Activated CD8-positive, alpha-beta T cell treated with anti-CD3 and anti-CD28 coated beads for 36 hours (primary cell): ENCODE results near the gene CAPN10. TPM values are rescaled to one million over a fixed set of nuclear protein-coding genes. Genes with fewer than 3 reads are reported as not detected.
A peak's percentile ranks its signal among the peaks of the same experiment; 100 is the strongest.

Experiments used
- ATAC-seq: fragments of 200-7000 bp; cut with Tn5 transposase; one replicate; pipeline ENCODE4 v1.10.0; 2021; ENCODE audit warnings: mild to moderate bottlenecking, moderate library complexity
- CTCF ChIA-PET: fragments of 350-600 bp; sonication (Branson Sonifier 250); formaldehyde crosslinking; loops from one replicate; lab custom pipeline; 2021; ENCODE audit warnings: antibody characterized with exemption; lab: Charles Lee
- POLR2A ChIA-PET: fragments of 350-600 bp; sonication (Branson Sonifier 250); formaldehyde crosslinking; loops from one replicate; lab custom pipeline; 2021; ENCODE audit warnings: antibody characterized with exemption; lab: Charles Lee
- DNase-seq: peaks from one replicate; pipeline ENCODE4 v3.0.0-alpha.2; 2020
- H3K27ac Mint-ChIP-seq: one replicate; pipeline ENCODE4 v1.8.0; 2021; ENCODE audit warnings: mild to moderate bottlenecking, mixed read lengths
- H3K27me3 Mint-ChIP-seq: one replicate; pipeline ENCODE4 v1.8.0; 2021; ENCODE audit warnings: mixed read lengths
- H3K36me3 Mint-ChIP-seq: one replicate; pipeline ENCODE4 v1.8.0; 2021; ENCODE audit warnings: low read depth, mixed read lengths
- H3K4me1 Mint-ChIP-seq: one replicate; pipeline ENCODE4 v1.8.0; 2021; ENCODE audit warnings: low read depth, mixed read lengths
- H3K4me3 Mint-ChIP-seq: one replicate; pipeline ENCODE4 v1.8.0; 2021; ENCODE audit warnings: mild to moderate bottlenecking, moderate library complexity, mixed read lengths
- H3K9me3 Mint-ChIP-seq: one replicate; pipeline ENCODE4 v1.8.0; 2021; ENCODE audit warnings: mixed read lengths
- CTCF ChIP-seq: fragments of 200-600 bp; IDR thresholded peaks from one replicate; pipeline ENCODE4 v1.8.0; 2022; ENCODE audit warnings: antibody characterized with exemption, mild to moderate bottlenecking
- intact Hi-C: fragments of 100-400 bp; cut with micrococcal nuclease; formaldehyde crosslinking; loops from one replicate; pipeline ENCODE4 v1.10.0; 2022
- total RNA-seq, 2 experiments: library from RNA; stranded (reverse); gene quantifications; one replicate each; pipeline ENCODE4 v1.2.3, GENCODE V29; 2021

Gene CAPN10
- total RNA-seq, 2 experiments from 2014 or later = 26.8 to 29.1 TPM

- no peaks in the 10 kb centered on the region for H3K27me3 Mint-ChIP-seq
- peaks cover 31% of the 10 kb centered on the region for H3K36me3 Mint-ChIP-seq
- TF ChIP-seq CTCF = no peak
- H3K27ac Mint-ChIP-seq = peak overlapping the region; percentile 95
- DNase-seq = peak; percentile 48
- CTCF ChIA-PET = interaction anchor here (0.9 to 5.3 kb wide), 9 partner anchors 9 to 72 kb away, joined by 3 to 50 read pairs (median 15); partner anchors contain the start of gene CAPN10
- no peaks in the 10 kb centered on the region for H3K9me3 Mint-ChIP-seq
- peaks cover 55% of the 10 kb centered on the region for H3K4me1 Mint-ChIP-seq
- POLR2A ChIA-PET = interaction anchor here (1.0 to 13.3 kb wide), 4 partner anchors 13 to 585 kb away, joined by 3 to 118 read pairs (median 18); partner anchors contain the start of genes CAPN10 and GPR35
- peak overlapping the region; percentile 98 for H3K4me3 Mint-ChIP-seq
- ATAC-seq = no peak
- intact Hi-C loops = loop anchor here (5.0 kb wide), 2 partner anchors 50 to 55 kb away; no protein-coding TSS in a partner anchor
Observed at GRCh38 chr2:240567137-240567871, 19.2 kb upstream of the CAPN10 start.

- Mint-ChIP-seq H3K4me3 (peak within 1 kb of the TSS; percentile 98), H3K27ac (peak within 1 kb of the TSS; percentile 95), H3K27me3 (no peaks in the 10 kb centered on the region), H3K9me3 (no peaks in the 10 kb centered on the region), H3K4me1 (peaks cover 47% of the 10 kb centered on the region), H3K36me3 (peaks cover 23% of the 10 kb centered on the region)
- ChIA-PET POLR2A (interaction anchor here (1.3 to 13.3 kb wide), 3 partner anchors 12 to 55 kb away, joined by 3 to 118 read pairs (median 25); partner anchors contain the start of genes CAPN10 and GPR35), CTCF (interaction anchor here (1.0 to 5.3 kb wide), 7 partner anchors 11 to 54 kb away, joined by 3 to 37 read pairs (median 10); partner anchors contain the start of gene CAPN10)
- DNase-seq (peak; percentile 63), ATAC-seq (peak; percentile 14)
- no peak for TF ChIP-seq CTCF
- intact Hi-C loops = loop anchor here (5.0 kb wide), 2 partner anchors 51 to 54 kb away; no protein-coding TSS in a partner anchor
Observed at GRCh38 chr2:240567872-240568677, 18.5 kb upstream of the CAPN10 start, which contains the start of gene RNPEPL1. RNPEPL1 (plus strand) TSS chr2:240568484; CDS start chr2:240568587, 103 bp downstream.

GRCh38 chr2:240568678-240569522, 17.6 kb upstream of the CAPN10 start:
- DNase-seq = peak; percentile 41
- peaks cover 40% of the 10 kb centered on the region for H3K4me1 Mint-ChIP-seq
- peaks cover 15% of the 10 kb centered on the region for H3K36me3 Mint-ChIP-seq
- TF ChIP-seq CTCF = no peak
- H3K27me3 Mint-ChIP-seq = no peaks in the 10 kb centered on the region
- no peaks in the 10 kb centered on the region for H3K9me3 Mint-ChIP-seq
- ChIA-PET CTCF (interaction anchor here (1.0 to 2.1 kb wide), 5 partner anchors 11 to 55 kb away, joined by 3 to 18 read pairs (median 6); partner anchors contain the start of gene CAPN10), POLR2A (interaction anchor here (0.9 to 13.3 kb wide), 4 partner anchors 8 to 55 kb away, joined by 3 to 118 read pairs (median 3); partner anchors contain the start of gene CAPN10)
- intact Hi-C loops = loop anchor here (5.0 kb wide), 2 partner anchors 52 to 53 kb away; no protein-coding TSS in a partner anchor
- peak overlapping the region; percentile 80 for H3K27ac Mint-ChIP-seq
- no peak for ATAC-seq
- peak overlapping the region; percentile 70 for H3K4me3 Mint-ChIP-seq

- H3K27ac Mint-ChIP-seq = peak overlapping the region; percentile 70
Observed at GRCh38 chr2:240569523-240569997, 17.0 kb upstream of the CAPN10 start.

More at GRCh38 chr2:240569523-240569997, 17.0 kb upstream of the CAPN10 start:
- intact Hi-C loops = loop anchor here (5.0 kb wide), 2 partner anchors 52 to 53 kb away; no protein-coding TSS in a partner anchor
- Mint-ChIP-seq H3K4me1 (peaks cover 33% of the 10 kb centered on the region), H3K9me3 (no peaks in the 10 kb centered on the region), H3K4me3 (peak overlapping the region; percentile 70), H3K27me3 (no peaks in the 10 kb centered on the region), H3K36me3 (peaks cover 9% of the 10 kb centered on the region)
- TF ChIP-seq CTCF = no peak
- POLR2A ChIA-PET = interaction anchor here (0.9 to 13.3 kb wide), 4 partner anchors 9 to 55 kb away, joined by 3 to 118 read pairs (median 3); partner anchors contain the start of gene CAPN10
- ATAC-seq (no peak), DNase-seq (no peak)
- CTCF ChIA-PET = interaction anchor here (1.3 to 2.1 kb wide), 4 partner anchors 10 to 56 kb away, joined by 3 to 18 read pairs (median 8); partner anchors contain the start of gene CAPN10
